PC-3 (cell line): ENCODE measurements around the gene PRKCG.

Experiments
- EZH2 ChIP-seq: fragments of 300-600 bp; sonication (generic); IDR thresholded peaks from one replicate; pipeline ENCODE4 v1.6.1; 2017; ENCODE audit warnings: antibody characterized with exemption, mild to moderate bottlenecking, low read length; ENCODE audit not compliant: unreplicated experiment
- EZH2phosphoT487 ChIP-seq: fragments of 300-600 bp; sonication (generic); IDR thresholded peaks from 2 replicates; pipeline ENCODE4 v1.6.1; 2018; ENCODE audit warnings: mild to moderate bottlenecking, antibody characterized with exemption, low read length, borderline replicate concordance
- TF ChIP-seq, protein P1 (sequence below): fragments of 300-600 bp; sonication (generic); conservative IDR thresholded peaks from 2 replicates; pipeline ENCODE4 v1.5.1; 2017; ENCODE audit warnings: antibody characterized with exemption, low read depth, mild to moderate bottlenecking, low read length

GRCh38 chr19:53865918-53866864 is 15.8 kb upstream of the PRKCG start:
- TF ChIP-seq EZH2phosphoT487 (no peak), EZH2 (no peak)
- TF ChIP-seq, protein P1, sequence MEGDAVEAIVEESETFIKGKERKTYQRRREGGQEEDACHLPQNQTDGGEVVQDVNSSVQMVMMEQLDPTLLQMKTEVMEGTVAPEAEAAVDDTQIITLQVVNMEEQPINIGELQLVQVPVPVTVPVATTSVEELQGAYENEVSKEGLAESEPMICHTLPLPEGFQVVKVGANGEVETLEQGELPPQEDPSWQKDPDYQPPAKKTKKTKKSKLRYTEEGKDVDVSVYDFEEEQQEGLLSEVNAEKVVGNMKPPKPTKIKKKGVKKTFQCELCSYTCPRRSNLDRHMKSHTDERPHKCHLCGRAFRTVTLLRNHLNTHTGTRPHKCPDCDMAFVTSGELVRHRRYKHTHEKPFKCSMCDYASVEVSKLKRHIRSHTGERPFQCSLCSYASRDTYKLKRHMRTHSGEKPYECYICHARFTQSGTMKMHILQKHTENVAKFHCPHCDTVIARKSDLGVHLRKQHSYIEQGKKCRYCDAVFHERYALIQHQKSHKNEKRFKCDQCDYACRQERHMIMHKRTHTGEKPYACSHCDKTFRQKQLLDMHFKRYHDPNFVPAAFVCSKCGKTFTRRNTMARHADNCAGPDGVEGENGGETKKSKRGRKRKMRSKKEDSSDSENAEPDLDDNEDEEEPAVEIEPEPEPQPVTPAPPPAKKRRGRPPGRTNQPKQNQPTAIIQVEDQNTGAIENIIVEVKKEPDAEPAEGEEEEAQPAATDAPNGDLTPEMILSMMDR = no peak
